Measurements from ENCODE around the gene ARSK.

The ARSK gene

GRCh38 chr5:95649274-95649673 lies 94.4 kb downstream of the ARSK start:
- DNase-seq (ENCODE audit: low spot score): no peak

- DNase-seq (ENCODE audit: low spot score): no peak
These were observed 95.1 kb downstream of the ARSK start for GRCh38 chr5:95649842-95650620.

GRCh38 chr5:95652849-95653248 lies 97.9 kb downstream of the ARSK start:
- no peak for DNase-seq (ENCODE audit: low spot score)

DNA sequence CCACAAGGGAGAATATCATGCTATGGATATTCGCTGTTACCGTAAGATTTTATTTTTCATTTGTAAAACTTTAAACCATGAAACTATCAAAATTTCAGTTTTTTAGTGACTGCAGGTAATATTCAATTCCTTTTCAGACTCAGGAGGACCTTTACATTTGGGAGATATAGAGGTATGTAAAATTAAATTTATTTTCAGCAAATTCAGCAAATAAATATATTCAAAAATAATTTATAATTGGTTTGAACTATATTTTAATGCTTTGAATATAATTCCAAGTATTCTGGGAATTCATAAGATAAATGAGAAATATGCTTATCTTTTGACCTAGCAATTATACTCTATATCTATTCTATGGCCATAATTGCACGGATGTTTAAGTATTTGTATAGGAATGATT lies 99.3 kb downstream of the ARSK start:
- DNase-seq (ENCODE audit: low spot score): no peak

Measured in AG08395 (cell line).